ENCODE results near the gene PSMB7. TPM values are rescaled to one million over a fixed set of nuclear protein-coding genes. Genes with fewer than 3 reads are reported as not detected.

Gene PSMB7
- polyA plus RNA-seq, 4 donors: 139 to 221 (median 189) TPM

DNA sequence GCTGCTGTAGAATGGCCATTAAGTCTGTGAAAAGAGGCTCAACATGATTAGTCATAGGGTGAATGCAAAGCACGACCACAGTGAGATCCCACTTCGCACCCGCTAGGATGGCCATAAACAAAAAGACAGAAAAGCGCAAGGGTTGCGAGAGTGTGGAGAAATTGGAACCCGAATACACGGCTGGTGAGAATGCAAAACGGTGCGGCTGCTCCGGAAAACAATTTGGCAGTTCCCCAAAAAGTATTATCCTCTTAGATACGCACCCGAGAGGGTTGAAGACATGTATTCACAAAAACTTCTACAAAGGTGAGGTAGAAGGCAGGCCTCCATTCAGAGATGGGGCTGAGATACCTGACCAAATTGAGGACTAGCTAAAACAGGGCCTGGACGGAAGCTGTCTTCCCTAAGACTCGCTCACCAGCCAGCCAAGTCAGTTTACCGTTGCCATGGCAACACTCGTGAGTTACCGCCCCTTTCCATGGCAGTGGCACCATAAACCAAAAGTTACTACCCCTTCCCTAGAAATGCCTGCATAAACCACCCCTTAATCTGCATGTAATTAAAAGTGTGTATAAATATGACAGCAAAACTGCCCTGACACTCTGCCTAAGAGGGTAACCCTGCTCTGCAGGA lies 726 bp upstream of the PSMB7 start:
- Histone ChIP-seq H3K27ac (ENCODE audit: low read depth in 1 of 3, low read length in 2 of 3) (no peak overlapping the region), H3K4me1 (ENCODE audit: control insufficient read depth in 3 of 3, insufficient read depth in 2 of 3, low read depth in 1 of 3, low read length in 2 of 3) (peaks cover 0 to 3% (median 0%) of the 10 kb centered on the region in 3 donors), H3K4me3 (ENCODE audit: low read depth in 1 of 3, low read length in 3 of 3) (peak overlapping the region in 1 of 3 donors; percentile 98), H3K27me3 (ENCODE audit: control insufficient read depth in 3 of 3, insufficient read depth in 3 of 3, low read length in 3 of 3) (no peaks in the 10 kb centered on the region), H3K9me3 (ENCODE audit: control insufficient read depth in 2 of 2, insufficient read depth in 1 of 2, low read depth in 1 of 2, low read length in 1 of 2) (peaks cover 0 to 5% of the 10 kb centered on the region in 2 donors), H3K36me3 (ENCODE audit: control insufficient read depth in 3 of 3, insufficient read depth in 2 of 3, low read depth in 1 of 3, low read length in 3 of 3) (peaks cover 6 to 14% (median 9%) of the 10 kb centered on the region in 3 donors)
- 84% methylated on average over 17 of the region's 17 CpGs for WGBS, 3 donors
- DNase-seq (no peak), FAIRE-seq (no peak)

DNA sequence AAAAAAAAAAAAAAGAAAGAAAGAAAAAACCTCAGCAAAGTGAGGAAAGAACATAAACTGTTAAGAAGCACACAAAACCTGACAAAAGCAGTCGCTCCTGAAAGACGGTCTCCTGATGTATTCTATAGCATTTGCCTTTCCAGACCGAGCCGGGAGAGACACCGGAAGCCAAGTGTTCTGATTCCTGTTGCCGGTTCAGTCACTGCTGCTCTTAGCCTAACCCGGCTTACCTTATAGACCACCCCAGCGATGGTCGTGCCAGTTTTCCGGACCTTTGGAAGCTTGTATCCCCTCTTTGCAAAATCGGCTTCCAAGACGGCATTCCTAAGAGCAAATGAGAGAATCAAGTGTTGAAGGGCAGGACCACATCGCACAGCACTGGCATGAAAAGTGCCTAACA lies 630 bp downstream of the PSMB7 start:
- Histone ChIP-seq H3K4me1 (ENCODE audit: control insufficient read depth in 3 of 3, insufficient read depth in 2 of 3, low read depth in 1 of 3, low read length in 2 of 3) (peaks cover 0 to 3% (median 0%) of the 10 kb centered on the region in 3 donors), H3K27me3 (ENCODE audit: control insufficient read depth in 3 of 3, insufficient read depth in 3 of 3, low read length in 3 of 3) (no peaks in the 10 kb centered on the region), H3K36me3 (ENCODE audit: control insufficient read depth in 3 of 3, insufficient read depth in 2 of 3, low read depth in 1 of 3, low read length in 3 of 3) (peaks cover 8 to 18% (median 17%) of the 10 kb centered on the region in 3 donors), H3K27ac (ENCODE audit: low read depth in 1 of 3, low read length in 2 of 3) (peak overlapping the region in 2 of 3 donors; percentile 59 to 83), H3K9me3 (ENCODE audit: control insufficient read depth in 2 of 2, insufficient read depth in 1 of 2, low read depth in 1 of 2, low read length in 1 of 2) (peaks cover 0 to 5% of the 10 kb centered on the region in 2 donors), H3K4me3 (ENCODE audit: low read depth in 1 of 3, low read length in 3 of 3) (peak overlapping the region; percentile 72 to 98 (median 81))
- 16 to 19% (median 18%) methylated on average over 13 of the region's 13 CpGs for WGBS, 3 donors
- DNase-seq (no peak), FAIRE-seq (no peak)

DNA sequence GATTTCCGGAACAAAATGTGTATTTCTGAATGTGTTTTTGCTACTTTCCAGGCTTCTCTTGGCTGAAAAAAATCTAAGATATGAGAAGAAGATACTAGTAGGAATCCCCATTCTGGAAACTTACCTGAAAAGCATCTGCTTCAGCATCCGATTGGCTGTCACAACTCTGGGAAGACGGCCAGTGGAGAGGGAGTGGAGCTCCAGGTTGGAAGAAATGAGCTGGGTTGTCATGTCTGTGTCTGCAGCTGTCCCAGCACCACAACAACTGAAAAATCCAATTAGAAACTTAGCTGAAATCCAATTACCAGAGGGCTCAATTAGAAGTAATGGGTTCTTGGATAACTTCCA lies 3.0 kb downstream of the PSMB7 start:
- peaks cover 0 to 3% (median 0%) of the 10 kb centered on the region in 3 donors for H3K4me1 ChIP-seq (ENCODE audit: control insufficient read depth in 3 of 3, insufficient read depth in 2 of 3, low read depth in 1 of 3, low read length in 2 of 3)
- no peak for FAIRE-seq
- H3K9me3 ChIP-seq (ENCODE audit: control insufficient read depth in 2 of 2, insufficient read depth in 1 of 2, low read depth in 1 of 2, low read length in 1 of 2): peaks cover 0 to 5% of the 10 kb centered on the region in 2 donors
- no peak for DNase-seq
- 86 to 93% (median 88%) methylated on average over 3 of the region's 3 CpGs for WGBS, 3 donors
- no peaks in the 10 kb centered on the region for H3K27me3 ChIP-seq (ENCODE audit: control insufficient read depth in 3 of 3, insufficient read depth in 3 of 3, low read length in 3 of 3)
- H3K36me3 ChIP-seq (ENCODE audit: control insufficient read depth in 3 of 3, insufficient read depth in 2 of 3, low read depth in 1 of 3, low read length in 3 of 3): peaks cover 8 to 24% (median 19%) of the 10 kb centered on the region in 3 donors
- no peak overlapping the region for H3K27ac ChIP-seq (ENCODE audit: low read depth in 1 of 3, low read length in 2 of 3)
- H3K4me3 ChIP-seq (ENCODE audit: low read depth in 1 of 3, low read length in 3 of 3): no peak overlapping the region

DNA sequence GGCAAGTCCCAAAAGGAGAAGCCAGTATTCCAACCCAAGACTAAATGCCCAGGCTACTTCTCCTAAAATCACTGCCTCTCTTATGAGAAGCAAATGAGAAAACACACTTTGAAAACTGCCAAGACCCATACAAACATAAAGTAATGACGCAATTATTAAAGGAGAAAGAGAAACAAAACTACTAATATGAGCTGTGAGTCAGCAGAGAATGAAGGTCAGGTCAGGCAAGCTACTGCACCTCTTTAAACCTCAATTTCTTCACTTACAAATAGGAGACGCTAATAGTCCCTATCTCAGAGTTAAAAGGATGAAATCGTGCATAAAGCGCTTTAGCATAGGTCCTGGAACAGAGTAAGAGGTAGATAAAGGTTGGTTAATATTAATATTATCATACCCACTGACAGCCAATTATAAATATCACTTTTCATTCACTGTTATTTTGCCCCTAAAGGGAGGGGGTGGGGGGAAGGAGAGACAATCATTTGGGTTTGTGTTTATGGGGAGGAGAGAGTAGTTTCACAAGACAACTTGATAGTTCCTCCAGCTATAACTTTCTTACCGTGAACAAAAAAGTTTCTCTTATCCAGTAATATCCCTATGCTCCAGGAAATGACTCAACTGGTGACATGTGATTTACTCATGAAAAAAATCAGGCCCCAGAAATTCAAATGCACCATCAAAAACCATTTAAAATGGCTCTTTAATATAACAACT lies 3.6 kb downstream of the PSMB7 start:
- FAIRE-seq: no peak
- no peak for DNase-seq
- Histone ChIP-seq H3K27me3 (ENCODE audit: control insufficient read depth in 3 of 3, insufficient read depth in 3 of 3, low read length in 3 of 3) (no peaks in the 10 kb centered on the region), H3K36me3 (ENCODE audit: control insufficient read depth in 3 of 3, insufficient read depth in 2 of 3, low read depth in 1 of 3, low read length in 3 of 3) (peaks cover 8 to 27% (median 19%) of the 10 kb centered on the region in 3 donors), H3K9me3 (ENCODE audit: control insufficient read depth in 2 of 2, insufficient read depth in 1 of 2, low read depth in 1 of 2, low read length in 1 of 2) (peaks cover 0 to 5% of the 10 kb centered on the region in 2 donors), H3K4me1 (ENCODE audit: control insufficient read depth in 3 of 3, insufficient read depth in 2 of 3, low read depth in 1 of 3, low read length in 2 of 3) (peaks cover 0 to 3% (median 0%) of the 10 kb centered on the region in 3 donors), H3K4me3 (ENCODE audit: low read depth in 1 of 3, low read length in 3 of 3) (no peak overlapping the region), H3K27ac (ENCODE audit: low read depth in 1 of 3, low read length in 2 of 3) (no peak overlapping the region)
- WGBS, 3 donors: 74 to 82% (median 76%) methylated on average over 5 of the region's 5 CpGs

DNA sequence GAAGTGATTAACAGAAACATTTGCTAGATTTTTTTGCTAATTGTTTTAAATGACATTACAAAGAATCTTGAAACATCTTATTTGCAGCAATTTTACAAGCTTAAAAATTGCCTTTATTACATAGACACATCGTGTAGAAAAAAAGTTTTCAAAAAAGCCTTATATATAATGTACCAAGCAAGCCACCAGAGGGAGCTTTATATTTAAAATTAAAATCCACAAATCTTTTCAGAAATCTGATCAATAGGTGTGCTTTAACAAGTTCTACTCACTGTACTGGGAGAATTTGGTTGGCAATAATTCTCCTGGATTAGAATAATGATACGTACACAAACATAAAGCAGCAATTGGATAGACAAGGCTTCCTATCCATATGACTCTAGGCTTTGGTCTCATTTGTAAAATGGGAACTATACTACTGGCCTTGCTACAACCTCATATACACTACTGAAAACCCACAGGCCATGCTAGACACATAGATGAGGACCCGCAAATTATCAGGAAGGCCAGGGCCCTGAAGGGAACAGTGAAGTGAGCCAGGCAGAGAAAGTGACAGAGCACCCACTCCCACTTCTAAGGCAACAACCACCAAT lies 4.8 kb downstream of the PSMB7 start:
- H3K36me3 ChIP-seq (ENCODE audit: control insufficient read depth in 3 of 3, insufficient read depth in 2 of 3, low read depth in 1 of 3, low read length in 3 of 3): peaks cover 8 to 37% (median 21%) of the 10 kb centered on the region in 3 donors
- no peaks in the 10 kb centered on the region for H3K27me3 ChIP-seq (ENCODE audit: control insufficient read depth in 3 of 3, insufficient read depth in 3 of 3, low read length in 3 of 3)
- H3K27ac ChIP-seq (ENCODE audit: low read depth in 1 of 3, low read length in 2 of 3): no peak overlapping the region
- no peak for DNase-seq
- no peak for FAIRE-seq
- H3K4me3 ChIP-seq (ENCODE audit: low read depth in 1 of 3, low read length in 3 of 3): no peak overlapping the region
- 65 to 69% (median 69%) methylated on average over 3 of the region's 3 CpGs for WGBS, 3 donors
- H3K4me1 ChIP-seq (ENCODE audit: control insufficient read depth in 3 of 3, insufficient read depth in 2 of 3, low read depth in 1 of 3, low read length in 2 of 3): peaks cover 0 to 3% (median 0%) of the 10 kb centered on the region in 3 donors
- H3K9me3 ChIP-seq (ENCODE audit: control insufficient read depth in 2 of 2, insufficient read depth in 1 of 2, low read depth in 1 of 2, low read length in 1 of 2): peaks cover 0 to under 1% of the 10 kb centered on the region in 2 donors

DNA sequence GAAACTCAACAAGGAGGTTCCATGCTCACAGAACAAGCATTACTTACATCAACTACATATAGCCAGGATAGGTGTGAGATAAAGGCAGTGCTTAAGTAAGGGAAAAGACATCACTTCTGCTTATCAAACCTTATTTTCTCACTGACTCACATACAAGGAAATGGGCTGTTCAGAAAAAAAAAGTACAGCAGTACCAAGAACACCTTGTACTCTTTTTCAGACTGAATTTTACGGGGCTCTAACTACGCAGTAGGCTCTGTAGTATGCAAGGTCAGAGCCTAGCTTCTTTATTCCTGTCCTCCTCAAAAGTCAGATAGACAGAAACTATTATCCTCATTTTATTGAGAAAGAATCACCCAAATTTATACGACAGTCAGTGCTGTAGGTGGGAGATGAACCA lies 5.8 kb downstream of the PSMB7 start:
- H3K36me3 ChIP-seq (ENCODE audit: control insufficient read depth in 3 of 3, insufficient read depth in 2 of 3, low read depth in 1 of 3, low read length in 3 of 3): peaks cover 10 to 40% (median 25%) of the 10 kb centered on the region in 3 donors
- FAIRE-seq: no peak

DNA sequence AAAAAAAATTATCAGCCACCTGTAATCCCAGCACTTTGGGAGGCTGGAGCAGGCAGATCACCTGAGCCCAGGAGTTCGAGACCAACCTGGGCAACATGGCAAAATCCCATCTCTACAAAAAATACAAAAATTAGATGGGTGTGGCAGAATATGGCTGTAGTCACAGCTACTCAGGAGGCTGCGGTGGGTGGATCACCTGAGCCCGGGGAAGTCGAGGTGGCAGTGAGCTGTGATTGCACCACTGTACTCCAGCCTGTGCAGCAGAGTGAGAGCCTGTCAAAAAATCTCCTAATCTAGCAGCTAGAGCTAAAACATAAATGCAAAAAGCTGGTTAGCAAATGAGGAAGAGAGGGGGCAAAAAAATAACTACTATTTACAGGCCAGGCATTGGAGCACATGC lies 12.0 kb downstream of the PSMB7 start:
- FAIRE-seq (no peak), DNase-seq (no peak)
- no peak overlapping the region for H3K4me3 ChIP-seq (ENCODE audit: low read depth in 1 of 3, low read length in 3 of 3)
- no peak overlapping the region for H3K27ac ChIP-seq (ENCODE audit: low read depth in 1 of 3, low read length in 2 of 3)
- H3K27me3 ChIP-seq (ENCODE audit: control insufficient read depth in 3 of 3, insufficient read depth in 3 of 3, low read length in 3 of 3): no peaks in the 10 kb centered on the region
- no peaks in the 10 kb centered on the region for H3K4me1 ChIP-seq (ENCODE audit: control insufficient read depth in 3 of 3, insufficient read depth in 2 of 3, low read depth in 1 of 3, low read length in 2 of 3)
- H3K9me3 ChIP-seq (ENCODE audit: control insufficient read depth in 2 of 2, insufficient read depth in 1 of 2, low read depth in 1 of 2, low read length in 1 of 2): no peaks in the 10 kb centered on the region
- WGBS, 3 donors: 91 to 96% (median 95%) methylated on average over 4 of the region's 4 CpGs
- H3K36me3 ChIP-seq (ENCODE audit: control insufficient read depth in 3 of 3, insufficient read depth in 2 of 3, low read depth in 1 of 3, low read length in 3 of 3): peaks cover 12 to 49% (median 15%) of the 10 kb centered on the region in 3 donors

More for the DNA sequence above, 5.8 kb downstream of the PSMB7 start:
- Histone ChIP-seq H3K4me3 (ENCODE audit: low read depth in 1 of 3, low read length in 3 of 3) (no peak overlapping the region), H3K4me1 (ENCODE audit: control insufficient read depth in 3 of 3, insufficient read depth in 2 of 3, low read depth in 1 of 3, low read length in 2 of 3) (peaks cover 0 to 2% (median 0%) of the 10 kb centered on the region in 3 donors), H3K27me3 (ENCODE audit: control insufficient read depth in 3 of 3, insufficient read depth in 3 of 3, low read length in 3 of 3) (no peaks in the 10 kb centered on the region), H3K9me3 (ENCODE audit: control insufficient read depth in 2 of 2, insufficient read depth in 1 of 2, low read depth in 1 of 2, low read length in 1 of 2) (no peaks in the 10 kb centered on the region), H3K27ac (ENCODE audit: low read depth in 1 of 3, low read length in 2 of 3) (no peak overlapping the region)
- peak in 1 of 2 donors; percentile 65 for DNase-seq
- WGBS, 3 donors: 78 to 98% (median 85%) methylated on average over 3 of the region's 3 CpGs

Measured in small intestine (tissue), 7 donors.